Panc1 (cell line): ENCODE data around the gene NCLN. TPM values are rescaled to one million over a fixed set of nuclear protein-coding genes. Genes with fewer than 3 reads are reported as not detected.
"Not testable (repeated sequence)": the region's sequence is repeated elsewhere in the genome, so short reads cannot be mapped to it uniquely, and the experiment has no call there.

Experiments used
- ATAC-seq: fragments of 200-7000 bp; cut with Tn5 transposase; 2 replicates; pipeline ENCODE4 v1.9.1; 2020; ENCODE audit warnings: mild to moderate bottlenecking, moderate library complexity
- BruUV-seq: library from RNA; stranded (reverse); fragments of 400-500 nt; replicated peaks from 2 replicates; lab custom pipeline; 2021; lab: Mats Ljungman, UMichigan
- CTCF ChIA-PET: fragments of 300-600 bp; sonication (Branson Sonifier 250); formaldehyde crosslinking; loops from one replicate; lab custom pipeline; 2022; ENCODE audit warnings: antibody characterized with exemption; lab: Charles Lee
- POLR2A ChIA-PET: fragments of 300-600 bp; sonication (Branson Sonifier 250); formaldehyde crosslinking; loops from one replicate; lab custom pipeline; 2022; ENCODE audit warnings: antibody characterized with exemption; lab: Charles Lee
- DNase-seq: peaks from one replicate; pipeline ENCODE4 v3.0.0-alpha.2; 2010; ENCODE audit warnings: low read depth, low spot score
- H3K27ac ChIP-seq: 2 replicates; pipeline ENCODE4 v1.5.1; 2011; ENCODE audit warnings: mild to moderate bottlenecking, low read length, inconsistent platforms
- H3K27me3 ChIP-seq: fragments of 200-500 bp; sonication (Bioruptor generic); 2 replicates; pipeline ENCODE4 v1.6.0; 2014; ENCODE audit warnings: low read length, inconsistent platforms; ENCODE audit not compliant: control insufficient read depth, insufficient read depth
- H3K36me3 ChIP-seq: fragments of 200-500 bp; sonication (Bioruptor generic); 2 replicates; pipeline ENCODE4 v1.5.1; 2014; ENCODE audit warnings: inconsistent platforms, mild to moderate bottlenecking, low read length, moderate library complexity; ENCODE audit not compliant: control insufficient read depth, insufficient read depth
- H3K4me1 ChIP-seq: 2 replicates; pipeline ENCODE4 v1.5.1; 2011; ENCODE audit warnings: inconsistent platforms, mild to moderate bottlenecking, low read length, moderate library complexity; ENCODE audit not compliant: control insufficient read depth, insufficient read depth
- H3K4me3 ChIP-seq, 2 experiments: 2 replicates each; pipeline ENCODE4 v1.5.1; 2011 to 2012; ENCODE audit warnings: low read depth in 2 of 2, low read length in 2 of 2, mild to moderate bottlenecking in 2 of 2, inconsistent platforms in 1 of 2, moderate library complexity in 1 of 2
- H3K9me3 ChIP-seq: fragments of 200-500 bp; sonication (Bioruptor generic); 2 replicates; pipeline ENCODE4 v1.5.1; 2014; ENCODE audit warnings: low read depth, mild to moderate bottlenecking, inconsistent platforms, low read length, moderate library complexity; ENCODE audit not compliant: control insufficient read depth, insufficient read depth
- CTCF ChIP-seq: fragments of 450-650 bp; IDR thresholded peaks from 2 replicates; pipeline ENCODE4 v1.5.1; 2017; ENCODE audit warnings: mild to moderate bottlenecking
- POLR2AphosphoS5 ChIP-seq: IDR thresholded peaks from 2 replicates; pipeline ENCODE4 v1.6.1; 2012; ENCODE audit warnings: mild to moderate bottlenecking, low read depth, low read length, moderate library complexity
- REST ChIP-seq, 2 experiments: IDR thresholded peaks; 2 replicates each; pipeline ENCODE4 v1.6.1; 2011 to 2012; ENCODE audit warnings: low read depth in 2 of 2, control low read depth in 1 of 2, low read length in 1 of 2, mild to moderate bottlenecking in 1 of 2, moderate library complexity in 1 of 2; ENCODE audit not compliant: insufficient read depth in 1 of 2
- SIN3A ChIP-seq: IDR thresholded peaks from 2 replicates; pipeline ENCODE4 v1.6.1; 2012; ENCODE audit warnings: low read depth, mild to moderate bottlenecking, low read length, moderate library complexity, borderline replicate concordance; ENCODE audit not compliant: insufficient read depth
- TCF7L2 ChIP-seq: IDR thresholded peaks from 2 replicates; pipeline ENCODE4 v1.6.1; 2011; ENCODE audit warnings: mild to moderate bottlenecking, low read depth, low read length, inconsistent platforms
- in situ Hi-C: cut with HindIII; loops from 2 replicates; pipeline ENCODE4 v1.10.0; 2016; ENCODE audit warnings: low sequenced_read_pairs, low pct_unique_long_range_greater_than_20kb
- intact Hi-C: fragments of 100-400 bp; cut with micrococcal nuclease; formaldehyde crosslinking; loops from one replicate; pipeline ENCODE4 v1.10.0; 2022; ENCODE audit not compliant: unreplicated experiment
- total RNA-seq: library from RNA; stranded (reverse); gene quantifications from one replicate; pipeline ENCODE4 v1.2.1, GENCODE V29; 2021; ENCODE audit not compliant: unreplicated experiment

NCLN gene
- total RNA-seq, 1 experiment from 2014 or later: 132 TPM

GRCh38 chr19:3216874-3217273, 31.1 kb downstream of the NCLN start:
- Histone ChIP-seq H3K4me1 (no peaks in the 10 kb centered on the region), H3K27ac (no peak overlapping the region), H3K36me3 (no peaks in the 10 kb centered on the region), H3K9me3 (no peaks in the 10 kb centered on the region), H3K4me3 (no peak overlapping the region), H3K27me3 (no peaks in the 10 kb centered on the region)
- ATAC-seq (no peak), DNase-seq (no peak)
- in situ Hi-C loops: no loop called here
- POLR2A ChIA-PET: no interaction called here
- no TSS peak for BruUV-seq
- intact Hi-C loops: no loop called here
- TF ChIP-seq TCF7L2: no peak
- no peak for TF ChIP-seq CTCF
- no peak for TF ChIP-seq REST (IDR thresholded peaks at IDR 0.05; ENCODE audit: insufficient read depth in 1 of 2, low read depth in 2 of 2, low read length in 1 of 2)
- no peak for TF ChIP-seq POLR2AphosphoS5
- no peak for TF ChIP-seq SIN3A
- CTCF ChIA-PET: no interaction called here

DNA sequence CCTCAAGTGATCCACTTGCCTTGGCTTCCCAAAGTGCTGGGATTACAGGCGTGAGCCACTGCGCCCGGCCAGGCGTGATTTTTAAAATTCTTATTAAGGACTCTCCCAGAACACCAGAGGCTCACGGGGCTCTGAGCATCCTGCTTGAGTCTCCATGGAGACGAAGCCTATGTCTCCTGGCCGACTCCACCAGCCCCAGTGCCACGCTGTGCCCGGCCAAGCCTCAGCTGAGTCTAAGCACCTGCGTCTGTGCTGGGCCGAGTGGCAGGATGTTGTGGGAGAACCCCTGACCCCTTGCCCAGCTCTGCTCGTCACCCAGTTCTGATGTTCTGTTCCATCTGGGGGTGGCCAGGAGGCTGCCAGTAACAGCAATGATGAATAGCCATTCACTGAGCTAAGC, 34.8 kb downstream of the NCLN start:
- no peaks in the 10 kb centered on the region for H3K36me3 ChIP-seq
- H3K27ac ChIP-seq: no peak overlapping the region
- ChIA-PET CTCF (interaction anchor here (0.7 kb wide), 1 partner anchor 82 kb away, joined by 5 read pairs; no protein-coding TSS in a partner anchor), POLR2A (no interaction called here)
- no peaks in the 10 kb centered on the region for H3K9me3 ChIP-seq
- TF ChIP-seq SIN3A (no peak), POLR2AphosphoS5 (no peak), CTCF (no peak), REST (IDR thresholded peaks at IDR 0.05; ENCODE audit: insufficient read depth in 1 of 2, low read depth in 2 of 2, low read length in 1 of 2) (no peak), TCF7L2 (no peak)
- in situ Hi-C loops (no loop called here), intact Hi-C loops (no loop called here)
- H3K27me3 ChIP-seq: no peaks in the 10 kb centered on the region; the same call in 1 of the 2 replicates
- no peaks in the 10 kb centered on the region for H3K4me1 ChIP-seq
- BruUV-seq: no TSS peak
- H3K4me3 ChIP-seq: no peak overlapping the region
- DNase-seq (no peak), ATAC-seq (no peak)

- POLR2A ChIA-PET, H3K27ac ChIP-seq, H3K27me3 ChIP-seq, DNase-seq, H3K36me3 ChIP-seq, H3K4me1 ChIP-seq, H3K9me3 ChIP-seq, ATAC-seq, intact Hi-C loops, H3K4me3 ChIP-seq, BruUV-seq, in situ Hi-C loops: not testable (repeated sequence)
- CTCF ChIA-PET: interaction anchor here (0.7 kb wide), 2 partner anchors 81 to 249 kb away, joined by 4 to 5 read pairs; no protein-coding TSS in a partner anchor
These were observed 35.8 kb downstream of the NCLN start for GRCh38 chr19:3221576-3221975.
